AG20443 (cell line): Measurements from ENCODE around the gene CDX1.

Experiments used
- DNase-seq: peaks from one replicate; pipeline ENCODE4 v3.0.0; 2012; ENCODE audit warnings: low spot score, mixed read lengths

The CDX1 gene

GRCh38 chr5:150131978-150132694 is 34.4 kb upstream of the CDX1 start:
- peak; percentile 73 for DNase-seq

DNA sequence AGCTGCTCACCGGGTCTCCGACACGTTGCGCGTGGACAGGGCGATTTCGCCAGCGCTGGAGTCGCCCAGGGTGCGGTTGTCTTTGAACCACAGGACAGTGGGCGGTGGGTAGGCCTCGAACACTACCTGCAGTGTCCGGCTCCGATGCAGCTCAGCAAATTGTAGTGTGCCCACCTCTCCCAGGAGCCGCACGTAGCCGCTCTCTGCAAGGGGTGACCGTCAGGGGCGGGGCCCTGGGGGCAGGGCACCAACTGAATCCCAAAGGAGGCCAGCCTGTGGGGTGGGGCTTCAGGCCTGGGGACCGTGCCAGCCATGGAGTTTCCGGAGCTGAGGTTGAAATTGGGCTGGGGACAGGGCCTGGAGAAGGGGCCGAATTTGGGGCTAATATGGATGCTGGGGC is 33.8 kb upstream of the CDX1 start:
- DNase-seq: no peak

DNA sequence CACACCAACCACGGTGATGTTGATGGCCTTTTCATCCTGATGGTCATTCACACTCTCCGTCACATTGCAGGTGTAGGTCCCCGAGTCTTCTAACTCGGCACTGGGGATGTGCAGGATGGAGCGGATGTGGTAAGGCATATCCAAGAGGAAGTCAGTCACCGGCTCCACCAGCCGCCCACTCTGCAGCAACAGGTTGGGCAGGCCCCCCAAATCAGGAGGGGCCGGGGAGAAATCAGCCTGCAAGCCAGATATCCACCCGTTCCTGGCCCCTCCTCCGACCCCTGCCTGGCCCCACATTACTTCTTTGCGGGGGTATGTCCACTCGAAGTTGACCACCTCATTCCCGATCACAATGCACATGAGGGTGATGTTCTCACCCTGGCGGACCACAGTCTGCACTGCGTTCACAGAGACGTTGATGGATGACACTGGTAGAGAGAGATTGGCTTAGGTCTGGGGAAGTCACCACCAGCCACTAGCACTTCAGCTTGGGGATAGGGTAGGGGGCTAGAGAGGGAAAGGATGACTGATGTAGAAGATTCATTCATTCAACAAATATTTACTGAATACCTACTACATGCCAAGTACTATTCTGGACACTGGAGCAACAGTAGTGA is 32.9 kb upstream of the CDX1 start:
- DNase-seq: no peak

DNA sequence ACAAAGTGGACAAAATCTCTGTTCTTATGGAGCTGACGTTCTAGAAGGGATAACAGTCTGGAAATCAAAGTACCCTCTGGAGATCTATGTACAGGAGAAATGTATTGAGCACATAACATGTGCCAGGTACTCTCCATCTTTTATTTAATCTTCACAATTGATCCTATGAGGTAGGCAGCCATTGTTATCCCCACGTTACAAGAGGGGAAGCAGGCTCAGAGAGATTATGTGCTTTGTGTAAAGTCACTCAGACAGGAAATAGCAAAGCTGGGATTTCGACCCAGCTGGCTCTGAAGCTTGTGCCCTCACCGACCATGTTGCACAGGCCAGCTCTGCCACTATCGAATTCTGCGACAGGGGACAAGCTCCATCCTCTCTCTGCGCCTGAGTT is 32.4 kb upstream of the CDX1 start:
- DNase-seq: no peak

- no peak for DNase-seq
Measured at GRCh38 chr5:150135557-150136304, 30.8 kb upstream of the CDX1 start.

GRCh38 chr5:150136305-150137167 is 30.0 kb upstream of the CDX1 start:
- no peak for DNase-seq

DNA sequence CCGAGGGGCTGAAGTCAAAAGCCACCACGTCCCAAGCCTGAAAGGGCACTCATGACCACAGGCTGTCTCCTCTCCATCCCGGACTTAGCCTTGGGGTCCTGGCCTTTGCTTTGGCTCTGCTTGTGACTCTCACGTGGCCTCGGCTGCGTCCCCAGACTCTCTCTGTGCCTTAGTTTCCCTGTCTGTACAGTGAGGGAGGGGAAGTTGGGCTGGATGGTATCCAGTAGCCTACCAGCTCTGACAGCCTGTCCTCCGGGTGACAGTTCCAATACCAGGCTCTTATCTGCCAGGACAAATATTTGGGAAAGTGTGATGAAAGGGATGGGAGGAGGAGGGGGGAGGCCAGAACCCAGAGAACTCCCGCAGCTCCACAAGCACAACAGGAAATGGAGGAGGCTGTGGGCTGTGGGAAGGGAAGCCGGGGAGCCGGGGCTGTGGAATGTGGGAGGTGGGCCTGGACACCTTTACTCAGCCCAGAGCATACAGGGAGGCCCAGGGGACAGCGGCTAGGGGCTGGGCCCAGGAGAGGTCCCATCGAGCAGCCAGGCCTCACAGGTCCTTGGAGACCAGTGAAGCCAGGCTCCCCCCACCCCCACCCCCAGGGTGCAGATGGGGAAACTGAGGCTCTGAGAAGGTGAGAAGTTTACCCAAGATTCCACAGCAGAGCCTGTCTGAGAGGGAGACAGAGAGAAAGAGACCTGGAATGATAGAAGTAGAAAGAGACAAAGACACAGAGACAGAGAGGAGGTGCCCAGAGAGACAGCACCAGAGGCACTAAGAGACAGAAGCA is 29.2 kb upstream of the CDX1 start:
- no peak for DNase-seq

- no peak for DNase-seq
Measured at GRCh38 chr5:150137997-150138396, 28.6 kb upstream of the CDX1 start.

DNA sequence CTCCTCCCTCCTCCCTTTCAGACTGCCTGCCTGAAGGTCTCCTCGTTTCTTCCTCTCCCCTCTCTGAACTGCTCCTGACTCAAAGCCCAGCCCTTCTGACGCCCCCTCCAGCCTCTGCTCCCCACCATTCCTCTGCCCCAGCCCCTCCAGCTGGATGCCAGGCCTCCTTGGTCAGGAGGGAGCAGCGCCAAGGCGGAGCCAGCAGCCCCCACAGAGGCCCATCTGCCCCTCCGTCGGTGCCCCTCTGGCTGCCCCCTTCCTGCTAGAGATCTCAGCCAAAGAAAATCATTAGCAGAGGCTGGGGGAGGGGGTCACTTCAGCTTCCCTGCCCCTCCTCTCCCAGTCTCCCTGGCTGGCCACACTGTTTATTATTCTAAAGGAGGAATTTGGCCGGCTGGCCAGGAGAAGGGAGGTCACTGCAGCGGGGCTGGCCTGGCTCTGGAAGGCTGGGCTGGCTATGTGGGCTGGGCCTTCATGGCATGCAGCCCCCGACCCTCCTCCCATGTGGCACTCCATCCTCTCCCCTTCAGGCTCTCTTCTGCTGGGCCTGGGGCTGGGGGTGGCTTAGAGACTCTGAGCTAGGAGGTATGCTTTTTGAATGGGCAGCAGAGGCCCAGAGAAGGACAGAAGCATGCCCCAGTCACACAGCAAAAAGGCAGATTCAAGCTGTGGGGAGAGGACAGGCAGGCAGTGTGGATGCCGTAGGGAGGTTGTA is 27.9 kb upstream of the CDX1 start:
- peak; percentile 88 for DNase-seq

GRCh38 chr5:150139334-150139733 is 27.2 kb upstream of the CDX1 start:
- DNase-seq: peak; percentile 52

DNA sequence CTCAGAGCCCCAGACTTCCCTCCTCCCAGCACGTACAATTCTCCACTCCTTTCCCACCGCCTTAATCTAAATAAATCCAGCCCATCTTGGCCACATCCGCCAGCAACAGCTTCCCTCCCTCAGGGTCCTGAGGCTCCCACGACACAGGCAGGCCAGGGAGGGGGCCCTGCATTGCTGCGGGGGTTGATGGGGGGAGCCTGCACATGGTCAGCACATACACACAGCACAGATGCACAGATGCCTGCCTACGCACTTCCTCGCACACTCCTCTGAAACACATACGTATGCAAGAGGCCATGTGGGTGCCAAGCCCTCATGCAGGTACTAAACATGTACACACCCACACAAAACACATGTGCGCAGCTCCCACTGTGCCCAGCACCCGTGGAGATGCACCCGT is 25.7 kb upstream of the CDX1 start:
- DNase-seq: no peak

- peak; percentile 78 for DNase-seq
Measured at GRCh38 chr5:150141544-150142184, 24.9 kb upstream of the CDX1 start.

- DNase-seq: no peak
Measured at GRCh38 chr5:150142185-150142958, 24.2 kb upstream of the CDX1 start.

GRCh38 chr5:150142959-150143349 is 23.6 kb upstream of the CDX1 start:
- peak; percentile 67 for DNase-seq

GRCh38 chr5:150143350-150144245 is 23.0 kb upstream of the CDX1 start:
- DNase-seq: peak; percentile 87

GRCh38 chr5:150144246-150144801 is 22.3 kb upstream of the CDX1 start:
- no peak for DNase-seq

GRCh38 chr5:150144879-150145278 is 21.7 kb upstream of the CDX1 start:
- DNase-seq: no peak

DNA sequence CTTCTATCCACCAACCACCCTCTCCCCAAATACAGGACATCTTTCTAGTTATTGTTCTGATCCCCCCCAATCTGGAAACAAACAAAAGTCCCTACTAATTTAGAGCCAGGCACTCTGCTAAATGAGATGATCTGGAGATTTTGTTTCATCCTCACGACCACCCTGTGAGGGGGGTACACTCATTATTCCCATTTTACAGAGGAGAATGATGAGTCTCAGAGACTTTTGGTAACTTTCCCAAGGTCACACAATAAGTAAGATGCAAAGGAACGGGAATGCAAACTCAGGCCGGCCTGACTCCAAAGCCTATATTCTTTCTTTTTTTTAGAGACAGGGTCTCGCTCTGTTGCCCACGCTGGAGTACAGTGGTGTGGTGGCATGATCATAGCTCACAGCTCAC is 20.3 kb upstream of the CDX1 start:
- no peak for DNase-seq
